Activated CD8-positive, alpha-beta memory T cell treated with anti-CD3 and anti-CD28 coated beads for 1 hour (primary cell): Measurements from ENCODE around the gene EMP2.
"Not testable (repeated sequence)": the region's sequence is repeated elsewhere in the genome, so short reads cannot be mapped to it uniquely, and the experiment has no call there.

Source experiments
- DNase-seq, 2 donors: peaks; one replicate each; pipeline ENCODE4 v3.0.0-alpha.2; 2020; ENCODE audit warnings: low read depth in 1 of 2; ENCODE audit errors: extremely low read depth in 1 of 2

EMP2 gene

DNA sequence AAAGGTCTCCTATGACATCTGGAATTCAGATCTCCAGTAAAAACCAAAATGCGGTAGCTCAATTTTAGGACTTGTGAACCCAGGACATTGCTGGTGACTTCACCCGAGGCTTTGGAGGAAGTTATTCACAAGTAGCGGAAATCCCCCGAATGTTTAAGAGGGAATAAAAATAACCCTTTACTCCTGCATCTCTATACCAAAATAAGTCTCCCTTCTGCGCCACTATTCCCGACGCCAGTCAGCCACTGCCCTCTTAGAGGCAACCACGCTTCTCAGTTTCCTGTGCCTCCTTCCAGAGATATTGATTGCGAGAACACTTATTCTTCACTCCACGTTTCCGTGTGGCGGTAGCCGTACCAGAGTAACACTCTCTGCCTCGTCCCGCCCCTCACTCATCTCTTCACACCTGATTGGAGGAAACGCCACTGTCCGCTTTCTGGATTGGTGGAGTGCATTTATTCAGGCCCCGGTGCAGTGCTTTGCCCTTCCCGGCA lies 27.4 kb downstream of the EMP2 start:
- peak in 1 of 2 donors; percentile 3 for DNase-seq

DNA sequence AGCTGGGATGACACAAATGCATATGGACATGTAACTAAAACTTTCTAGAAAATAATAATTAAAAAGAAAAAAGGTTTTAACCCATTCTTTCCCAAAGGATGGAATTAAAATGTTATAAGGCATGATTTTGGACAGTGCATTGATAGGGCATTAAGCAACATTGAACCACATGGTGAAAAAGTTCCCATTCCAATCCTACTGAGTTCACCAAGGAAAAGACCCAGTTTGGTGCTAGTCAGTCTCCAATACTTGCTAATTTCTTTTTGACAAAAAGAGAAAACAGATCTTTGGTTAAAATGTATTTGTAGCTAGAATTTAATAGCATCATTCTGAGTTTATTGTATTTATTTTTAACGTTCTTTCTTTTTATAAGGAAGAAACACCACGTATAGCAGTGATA lies 28.1 kb downstream of the EMP2 start:
- no peak for DNase-seq

- no peak for DNase-seq
Measured at GRCh38 chr16:10551881-10552280, 28.5 kb downstream of the EMP2 start.

DNA sequence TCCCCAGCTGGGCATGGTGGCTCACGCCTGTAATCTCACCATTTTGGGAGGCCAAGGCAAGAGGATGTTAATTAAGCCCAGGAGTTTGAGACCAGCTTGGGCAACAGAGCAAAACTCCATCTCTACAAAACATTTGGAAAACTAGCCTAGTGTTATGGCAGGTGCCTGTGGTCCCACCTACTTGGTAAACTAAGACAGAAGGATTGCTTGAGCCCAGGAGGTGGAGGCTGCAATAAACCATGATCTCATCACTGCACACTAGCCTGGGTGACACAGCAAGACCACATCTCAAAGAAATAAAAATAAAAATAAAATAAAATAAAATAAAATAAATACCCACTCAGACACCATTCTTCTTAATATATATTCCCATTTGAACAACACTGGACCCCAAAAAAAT lies 32.0 kb downstream of the EMP2 start:
- DNase-seq: no peak

GRCh38 chr16:10547708-10548107 lies 32.7 kb downstream of the EMP2 start:
- no peak for DNase-seq

DNA sequence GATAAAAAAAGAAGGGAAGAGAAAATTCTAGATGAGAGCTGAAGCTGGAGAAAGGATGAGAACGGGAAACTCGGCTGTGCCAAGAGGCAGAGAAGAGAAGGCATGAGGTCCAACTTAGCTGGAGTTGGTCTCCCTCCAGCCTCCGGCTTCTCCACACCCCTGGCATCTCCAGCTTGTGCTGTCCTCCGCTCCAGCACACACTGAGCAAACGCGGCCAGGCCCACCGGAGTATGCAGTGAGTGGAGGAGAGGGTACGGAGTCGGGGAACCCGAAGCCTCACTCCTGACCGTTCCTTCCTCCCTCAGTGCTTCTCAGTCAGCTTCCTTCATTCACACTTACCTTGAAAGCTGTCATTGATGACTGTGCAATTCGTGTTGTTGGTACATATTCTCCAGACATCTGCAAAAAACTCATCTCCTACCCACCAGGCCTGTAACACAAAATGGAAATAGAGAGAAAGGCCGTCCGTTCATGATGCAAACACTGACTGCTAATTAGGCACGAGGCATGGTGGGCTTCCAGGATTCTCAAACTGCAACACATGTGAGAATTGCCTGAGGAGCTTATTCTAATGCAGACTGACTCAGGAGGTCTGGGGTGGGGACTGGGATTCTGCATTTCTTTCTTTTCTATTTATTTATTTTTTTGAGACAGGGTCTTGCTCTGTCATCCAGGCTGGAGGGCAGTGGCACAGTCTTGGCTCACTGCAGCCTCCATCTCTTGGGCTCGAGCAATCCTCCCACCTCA lies 37.0 kb downstream of the EMP2 start:
- no peak for DNase-seq

DNA sequence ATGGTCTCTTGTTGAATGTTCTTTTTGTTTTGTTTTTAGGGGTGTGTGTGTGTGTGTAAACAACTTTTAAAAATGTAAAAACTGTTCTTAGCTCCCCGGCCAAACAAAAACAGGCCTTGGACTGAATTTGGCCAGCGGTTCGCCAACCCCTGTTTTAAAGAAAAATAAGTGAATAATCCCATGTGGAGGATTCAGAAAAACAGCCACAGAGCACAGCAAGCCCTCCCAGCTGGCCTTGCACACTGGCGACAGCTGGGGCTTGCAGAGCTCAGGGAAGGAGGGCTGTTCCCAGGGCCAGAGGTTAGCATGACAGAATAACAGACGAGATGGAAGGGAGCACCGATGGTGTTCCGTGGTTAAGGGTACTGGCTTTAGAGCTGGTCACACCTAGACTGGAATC lies 39.0 kb downstream of the EMP2 start:
- no peak for DNase-seq

DNA sequence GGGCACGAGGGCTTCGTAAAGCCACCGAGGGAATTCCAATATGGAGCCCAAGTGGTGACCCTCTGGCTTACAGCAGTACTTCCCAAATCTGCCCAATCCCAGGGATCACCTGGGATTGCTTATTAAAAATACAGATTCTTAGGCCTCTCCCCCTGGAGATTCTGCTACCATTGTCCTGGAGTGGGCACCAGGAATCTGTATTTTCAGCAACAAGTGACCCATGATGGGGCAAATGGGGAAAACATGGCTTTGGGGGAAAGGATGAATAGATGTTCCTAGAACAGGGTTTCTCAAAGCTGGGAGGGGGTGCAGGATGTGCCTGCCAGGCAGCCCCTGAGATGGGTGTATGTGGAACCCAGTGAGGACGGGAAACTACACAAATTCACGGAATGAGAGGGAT lies 40.6 kb downstream of the EMP2 start:
- no peak for DNase-seq

DNA sequence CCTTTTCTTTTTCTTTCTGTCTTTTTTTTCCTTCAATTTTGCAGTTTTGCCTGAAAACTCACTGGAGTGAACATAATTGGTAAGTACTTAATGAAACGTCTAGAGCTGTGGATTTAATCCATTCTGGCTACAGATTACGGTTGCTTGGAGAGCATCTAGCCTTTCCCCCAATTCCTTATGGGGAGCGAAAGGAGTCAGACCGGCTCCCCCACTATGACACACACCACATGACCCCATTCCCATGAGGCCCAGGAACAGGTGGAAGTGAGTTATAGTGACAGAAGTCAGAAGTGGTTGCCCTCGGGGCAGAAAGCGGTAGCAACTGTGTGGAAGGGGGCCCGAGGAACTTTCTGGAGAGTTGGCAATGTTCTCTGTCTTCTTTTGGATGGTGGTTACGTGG lies 41.2 kb downstream of the EMP2 start:
- no peak for DNase-seq

DNA sequence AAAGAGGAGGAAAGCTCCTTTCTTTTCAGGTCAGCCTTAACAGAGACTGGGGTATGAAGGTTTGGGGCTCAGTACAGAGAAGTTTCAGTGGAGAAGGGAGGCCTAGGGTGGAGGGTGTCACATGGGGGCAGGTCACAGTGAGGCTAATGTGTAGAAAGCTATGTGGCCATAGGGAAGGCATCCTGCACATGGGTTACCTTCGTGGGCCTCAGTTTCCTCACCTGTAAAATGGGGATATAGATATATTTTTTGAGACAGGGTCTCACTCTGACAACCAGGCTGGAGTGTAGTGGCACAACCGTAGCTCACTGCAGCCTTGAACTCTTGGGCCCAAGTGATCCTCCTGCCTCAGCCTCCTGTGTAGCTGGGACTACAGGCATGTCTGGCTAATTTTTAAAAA lies 41.8 kb downstream of the EMP2 start:
- no peak for DNase-seq

GRCh38 chr16:10537946-10538345 lies 42.5 kb downstream of the EMP2 start:
- no peak for DNase-seq

GRCh38 chr16:10536814-10537389 lies 43.5 kb downstream of the EMP2 start:
- DNase-seq: no peak

GRCh38 chr16:10536328-10536727 lies 44.1 kb downstream of the EMP2 start:
- DNase-seq: not testable (repeated sequence)

- no peak for DNase-seq
Measured at GRCh38 chr16:10535461-10535860, 44.9 kb downstream of the EMP2 start.

GRCh38 chr16:10534748-10535147 lies 45.6 kb downstream of the EMP2 start:
- no peak for DNase-seq

- DNase-seq: not testable (repeated sequence)
Measured at GRCh38 chr16:10533612-10534011, 46.8 kb downstream of the EMP2 start.

DNA sequence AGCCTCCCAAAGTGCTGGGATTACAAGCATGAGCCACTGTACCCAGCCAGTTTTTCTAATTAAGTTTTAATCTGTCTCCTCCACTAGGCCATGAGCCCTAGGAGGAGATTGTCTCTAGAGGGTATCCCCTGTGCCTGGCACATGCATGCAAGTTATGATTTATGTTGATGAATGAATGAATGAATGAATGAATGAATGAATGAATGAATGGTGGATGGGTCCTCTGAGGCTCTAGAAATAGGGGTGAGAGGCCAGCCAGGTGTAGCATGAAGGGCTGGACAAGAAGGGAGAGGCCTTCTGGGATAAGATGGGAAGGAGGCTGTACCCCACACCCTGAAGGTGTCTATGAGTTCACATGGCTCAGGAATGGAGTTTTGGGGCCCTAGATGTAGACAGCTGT lies 48.8 kb downstream of the EMP2 start:
- DNase-seq: no peak

DNA sequence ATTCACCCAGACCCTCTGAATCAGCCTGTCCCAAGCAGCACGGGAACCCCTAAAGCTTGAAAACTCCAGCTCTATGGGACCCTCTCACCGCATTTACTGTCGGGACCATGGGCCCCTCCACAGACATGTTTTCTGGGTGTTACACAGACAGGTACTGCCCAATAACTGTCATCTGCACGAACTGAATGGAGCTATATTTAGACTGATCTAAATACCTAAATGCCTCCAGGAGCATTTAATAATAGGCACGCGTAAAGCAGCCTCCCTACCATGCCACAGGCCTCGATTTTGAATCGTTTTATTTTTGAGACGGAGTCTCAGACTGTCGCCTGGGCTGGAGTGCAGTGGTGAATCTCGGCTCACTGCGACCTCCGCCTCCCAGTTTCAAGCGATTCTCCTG lies 49.7 kb downstream of the EMP2 start:
- DNase-seq: no peak

DNA sequence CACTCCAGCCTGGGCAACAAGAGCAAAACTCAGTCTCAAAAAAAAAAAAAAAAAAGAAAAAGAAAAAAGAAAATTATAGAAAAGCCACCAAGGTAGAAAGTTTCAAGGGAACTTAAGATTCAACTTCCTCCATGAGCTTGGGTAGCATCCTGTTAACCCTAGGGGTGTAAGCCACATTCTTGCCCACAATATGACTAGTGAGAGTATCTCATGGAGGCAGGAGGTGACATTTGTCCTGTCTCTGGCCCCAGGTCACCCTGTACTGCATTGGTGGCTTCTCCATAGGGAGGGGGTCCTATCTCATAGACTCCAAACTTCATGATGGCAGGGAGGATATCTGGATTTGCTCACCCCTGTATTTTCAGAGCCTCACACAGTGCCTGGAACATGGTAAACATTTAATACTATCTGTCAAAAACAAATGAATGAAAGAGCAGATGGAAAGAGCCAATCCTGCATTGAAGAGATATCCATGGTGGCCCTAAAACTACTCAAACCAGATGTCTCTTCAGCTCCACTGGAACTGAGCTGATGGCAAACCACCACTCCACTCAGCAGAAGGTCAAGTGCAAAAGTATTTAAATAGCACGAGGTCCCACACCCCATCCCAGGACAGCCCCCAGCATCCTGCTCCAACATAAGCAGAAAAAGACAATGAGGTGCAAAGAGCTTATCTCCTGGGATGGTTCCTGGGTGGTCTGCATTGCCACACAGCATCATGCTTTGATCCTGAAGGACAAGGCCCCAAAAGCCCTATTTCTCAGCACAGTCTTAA lies 50.3 kb downstream of the EMP2 start:
- no peak for DNase-seq

GRCh38 chr16:10528635-10529034 lies 51.8 kb downstream of the EMP2 start:
- no peak for DNase-seq

- no peak for DNase-seq
Measured at GRCh38 chr16:10526962-10527361, 53.4 kb downstream of the EMP2 start.
